GM23338 (cell line): ENCODE data around the gene PDIA6. TPM values are rescaled to one million over a fixed set of nuclear protein-coding genes. Genes with fewer than 3 reads are reported as not detected.

ENCODE experiments used
- ATAC-seq: fragments of 200-7000 bp; cut with Tn5 transposase; 3 replicates; pipeline ENCODE4 v1.9.1; 2020
- DNase-seq: peaks from one replicate; pipeline ENCODE4 v3.0.0-alpha.2; 2015; ENCODE audit warnings: low spot score
- H2AFZ ChIP-seq: fragments of 200-600 bp; sonication (generic); 2 replicates; pipeline ENCODE4 v1.8.0; 2016; ENCODE audit warnings: antibody characterized with exemption, mild to moderate bottlenecking, moderate library complexity
- H3F3A ChIP-seq: fragments of 200-600 bp; sonication (generic); replicated peaks from 2 replicates; pipeline ENCODE4 v1.8.0; 2017; ENCODE audit warnings: antibody characterized with exemption, mixed run types, low read depth
- H3K27ac ChIP-seq: fragments of 200-600 bp; sonication (generic); 2 replicates; pipeline ENCODE4 v1.6.1; 2016; ENCODE audit warnings: low read depth
- H3K27me3 ChIP-seq: fragments of 200-600 bp; sonication (generic); 2 replicates; pipeline ENCODE4 v1.8.0; 2016; ENCODE audit warnings: mild to moderate bottlenecking, mixed run types, moderate library complexity; ENCODE audit not compliant: insufficient read depth
- H3K36me3 ChIP-seq: fragments of 200-600 bp; sonication (generic); 2 replicates; pipeline ENCODE4 v1.8.0; 2016; ENCODE audit warnings: mild to moderate bottlenecking; ENCODE audit not compliant: insufficient read depth
- H3K4me1 ChIP-seq: fragments of 200-600 bp; sonication (generic); 2 replicates; pipeline ENCODE4 v1.8.0; 2016; ENCODE audit warnings: mild to moderate bottlenecking, moderate library complexity; ENCODE audit not compliant: insufficient read depth
- H3K4me2 ChIP-seq: fragments of 200-600 bp; sonication (generic); 2 replicates; pipeline ENCODE4 v1.7.1; 2017; ENCODE audit warnings: mixed run types
- H3K4me3 ChIP-seq: fragments of 200-600 bp; sonication (generic); 2 replicates; pipeline ENCODE4 v1.6.1; 2016; ENCODE audit warnings: mixed run types
- H3K79me2 ChIP-seq: fragments of 200-600 bp; sonication (generic); replicated peaks from 2 replicates; pipeline ENCODE4 v1.8.0; 2017; ENCODE audit warnings: mild to moderate bottlenecking; ENCODE audit not compliant: insufficient read depth
- H3K9me2 ChIP-seq: fragments of 200-600 bp; sonication (generic); 2 replicates; pipeline ENCODE4 v1.8.0; 2017; ENCODE audit not compliant: insufficient read depth
- H4K20me1 ChIP-seq: fragments of 200-600 bp; sonication (generic); replicated peaks from 2 replicates; pipeline ENCODE4 v1.8.0; 2017; ENCODE audit warnings: mild to moderate bottlenecking; ENCODE audit not compliant: insufficient read depth
- H3K27ac Mint-ChIP-seq: 2 replicates; pipeline ENCODE4 v1.8.0; 2020; ENCODE audit warnings: inconsistent platforms, mild to moderate bottlenecking, moderate library complexity, mixed read lengths
- H3K27me3 Mint-ChIP-seq: 3 replicates; pipeline ENCODE4 v1.8.0; 2022; ENCODE audit warnings: low read depth, mild to moderate bottlenecking, moderate library complexity, mixed read lengths, inconsistent platforms; ENCODE audit not compliant: insufficient read depth, poor library complexity
- H3K36me3 Mint-ChIP-seq: 3 replicates; pipeline ENCODE4 v1.8.0; 2021; ENCODE audit warnings: low read depth, mild to moderate bottlenecking, inconsistent platforms, moderate library complexity, mixed read lengths
- H3K4me1 Mint-ChIP-seq: 3 replicates; pipeline ENCODE4 v1.8.0; 2020; ENCODE audit warnings: mild to moderate bottlenecking, inconsistent platforms, mixed read lengths
- H3K4me3 Mint-ChIP-seq: 3 replicates; pipeline ENCODE4 v1.8.0; 2021; ENCODE audit warnings: moderate library complexity, mild to moderate bottlenecking, inconsistent platforms, mixed read lengths
- H3K9me3 Mint-ChIP-seq: 3 replicates; pipeline ENCODE4 v1.8.0; 2020; ENCODE audit warnings: moderate library complexity, mild to moderate bottlenecking, inconsistent platforms, mixed read lengths
- EZH2 ChIP-seq: fragments of 200-600 bp; sonication (generic); IDR thresholded peaks from one replicate; pipeline ENCODE4 v1.8.0; 2017; ENCODE audit warnings: antibody characterized with exemption, mild to moderate bottlenecking, low read depth; ENCODE audit not compliant: unreplicated experiment
- EZH2phosphoT487 ChIP-seq: fragments of 200-600 bp; sonication (generic); IDR thresholded peaks from one replicate; pipeline ENCODE4 v1.8.1; 2018; ENCODE audit warnings: antibody characterized with exemption; ENCODE audit not compliant: unreplicated experiment
- JUNB ChIP-seq: IDR thresholded peaks from one replicate; pipeline ENCODE4 v1.6.1; 2016; ENCODE audit warnings: antibody characterized with exemption; ENCODE audit not compliant: unreplicated experiment
- POLR2AphosphoS5 ChIP-seq: IDR thresholded peaks from 2 replicates; pipeline ENCODE4 v1.6.1; 2016; ENCODE audit warnings: antibody characterized with exemption, low read depth
- STAT1 ChIP-seq: IDR thresholded peaks from one replicate; pipeline ENCODE4 v1.6.1; 2016; ENCODE audit warnings: antibody characterized with exemption; ENCODE audit not compliant: unreplicated experiment
- ZNF114 ChIP-seq: fragments of 250-450 bp; sonication (Bioruptor Pico); IDR thresholded peaks from 2 replicates; pipeline ENCODE4 v1.5.0; 2020; ENCODE audit warnings: mild to moderate bottlenecking, moderate library complexity
- ZNF331 ChIP-seq: fragments of 250-450 bp; sonication (Bioruptor Pico); IDR thresholded peaks from 2 replicates; pipeline ENCODE4 v1.5.0; 2020; ENCODE audit warnings: low read depth, mild to moderate bottlenecking, moderate library complexity
- polyA plus RNA-seq: library from polyadenylated mRNA; unstranded; fragments of >200 nt; fragmentation: Nextera tagmentation; extraction: Ambion mirVana; gene quantifications from 2 replicates; pipeline ENCODE4 v1.2.1, GENCODE V29; 2016
- total RNA-seq: library from RNA; depleted of rRNA; stranded (reverse); fragments of >200 nt; shearing (Covaris generic); gene quantifications from 2 replicates; pipeline ENCODE4 v1.2.3, GENCODE V29; 2014
- TF ChIP-seq, protein P1 (sequence below): IDR thresholded peaks from 2 replicates; pipeline ENCODE4 v1.6.1; 2016; ENCODE audit warnings: antibody characterized with exemption
- TF ChIP-seq, protein P2 (sequence below), 2 experiments: fragments of 200-600 bp in 1 of 2; sonication (generic) in 1 of 2; conservative IDR thresholded peaks; 2 replicates each; pipeline versions ENCODE4 v1.5.1 to v1.6.1; 2016 to 2017; ENCODE audit warnings: antibody characterized with exemption in 2 of 2, low read depth in 2 of 2, mild to moderate bottlenecking in 2 of 2, moderate library complexity in 1 of 2
- TF ChIP-seq, protein P3 (sequence below): IDR thresholded peaks from one replicate; pipeline ENCODE4 v1.6.1; 2018; ENCODE audit warnings: antibody characterized with exemption; ENCODE audit not compliant: unreplicated experiment
- TF ChIP-seq, protein P4 (sequence below): fragments of 250-450 bp; sonication (Bioruptor Pico); IDR thresholded peaks from 2 replicates; pipeline ENCODE4 v1.5.0; 2020; ENCODE audit warnings: mild to moderate bottlenecking, moderate library complexity

Gene PDIA6
- total and polyA plus RNA-seq, 2 experiments from 2014 or later, result 331 to 382 TPM

DNA sequence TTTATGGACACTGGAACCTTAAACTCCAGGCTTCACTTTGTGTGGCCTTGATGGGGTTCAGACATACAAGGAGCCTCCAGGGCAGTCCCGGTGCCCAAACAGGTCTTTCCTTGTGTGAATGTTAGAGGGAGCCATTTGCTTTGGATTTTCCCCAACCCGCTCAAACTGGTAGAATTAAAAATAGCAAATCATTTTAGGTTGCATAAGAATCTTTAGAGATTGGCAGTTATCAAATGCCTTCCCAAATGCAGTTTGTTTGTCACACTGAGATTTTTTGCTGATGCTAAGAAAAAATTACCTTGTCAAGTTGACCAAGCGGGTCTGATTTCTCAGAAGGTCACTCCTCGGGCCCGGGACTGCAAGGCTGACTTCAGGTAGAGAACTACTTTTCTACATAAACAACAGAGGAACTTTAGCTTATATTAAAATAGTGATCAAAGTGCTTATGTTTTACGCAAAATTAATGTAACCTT, 54.7 kb downstream of the PDIA6 start (continued):
- TF ChIP-seq EZH2, result no peak

DNA sequence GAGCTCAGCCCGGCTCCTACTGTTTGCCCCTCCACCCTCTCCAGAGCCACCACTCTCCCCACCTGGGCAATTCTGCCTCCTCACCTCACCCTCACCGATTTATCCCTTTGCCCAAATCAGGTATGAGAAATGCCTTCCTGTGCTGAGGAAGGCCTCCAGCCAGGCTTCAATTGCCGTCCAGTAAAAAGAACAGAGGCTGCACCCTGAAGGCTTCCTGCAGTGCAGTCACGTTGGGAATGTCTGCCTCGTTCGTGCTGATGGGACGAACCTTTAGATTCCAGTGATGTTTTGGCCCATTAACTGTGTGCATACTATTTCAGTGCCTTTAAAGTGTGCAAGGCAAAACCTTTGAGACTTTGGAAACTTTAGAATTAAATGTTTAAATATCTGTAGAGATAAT, 57.0 kb downstream of the PDIA6 start:
- Mint-ChIP-seq H3K4me1 (no peaks in the 10 kb centered on the region), H3K36me3 (no peaks in the 10 kb centered on the region), H3K9me3 (no peaks in the 10 kb centered on the region), H3K27ac (no peak overlapping the region), H3K27me3 (peaks cover 4% of the 10 kb centered on the region), H3K4me3 (no peak overlapping the region)
- Histone ChIP-seq H3K4me2 (no peak overlapping the region), H2AFZ (no peak overlapping the region), H3K36me3 (no peaks in the 10 kb centered on the region), H3K9me2 (no peaks in the 10 kb centered on the region), H4K20me1 (no peaks in the 10 kb centered on the region; the same call in 1 of the 2 replicates), H3K4me1 (no peaks in the 10 kb centered on the region), H3K27me3 (no peaks in the 10 kb centered on the region), H3F3A (no peaks in the 10 kb centered on the region), H3K4me3 (no peak overlapping the region), H3K79me2 (no peaks in the 10 kb centered on the region), H3K27ac (no peak overlapping the region)
- ATAC-seq (no peak), DNase-seq (no peak)
- TF ChIP-seq, protein P1, sequence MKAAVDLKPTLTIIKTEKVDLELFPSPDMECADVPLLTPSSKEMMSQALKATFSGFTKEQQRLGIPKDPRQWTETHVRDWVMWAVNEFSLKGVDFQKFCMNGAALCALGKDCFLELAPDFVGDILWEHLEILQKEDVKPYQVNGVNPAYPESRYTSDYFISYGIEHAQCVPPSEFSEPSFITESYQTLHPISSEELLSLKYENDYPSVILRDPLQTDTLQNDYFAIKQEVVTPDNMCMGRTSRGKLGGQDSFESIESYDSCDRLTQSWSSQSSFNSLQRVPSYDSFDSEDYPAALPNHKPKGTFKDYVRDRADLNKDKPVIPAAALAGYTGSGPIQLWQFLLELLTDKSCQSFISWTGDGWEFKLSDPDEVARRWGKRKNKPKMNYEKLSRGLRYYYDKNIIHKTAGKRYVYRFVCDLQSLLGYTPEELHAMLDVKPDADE, result no peak
- TF ChIP-seq ZNF331 (CRISPR knock-in tag) (no peak), JUNB (no peak), POLR2AphosphoS5 (no peak), EZH2phosphoT487 (no peak), STAT1 (no peak), ZNF114 (no peak)
- TF ChIP-seq, protein P2, sequence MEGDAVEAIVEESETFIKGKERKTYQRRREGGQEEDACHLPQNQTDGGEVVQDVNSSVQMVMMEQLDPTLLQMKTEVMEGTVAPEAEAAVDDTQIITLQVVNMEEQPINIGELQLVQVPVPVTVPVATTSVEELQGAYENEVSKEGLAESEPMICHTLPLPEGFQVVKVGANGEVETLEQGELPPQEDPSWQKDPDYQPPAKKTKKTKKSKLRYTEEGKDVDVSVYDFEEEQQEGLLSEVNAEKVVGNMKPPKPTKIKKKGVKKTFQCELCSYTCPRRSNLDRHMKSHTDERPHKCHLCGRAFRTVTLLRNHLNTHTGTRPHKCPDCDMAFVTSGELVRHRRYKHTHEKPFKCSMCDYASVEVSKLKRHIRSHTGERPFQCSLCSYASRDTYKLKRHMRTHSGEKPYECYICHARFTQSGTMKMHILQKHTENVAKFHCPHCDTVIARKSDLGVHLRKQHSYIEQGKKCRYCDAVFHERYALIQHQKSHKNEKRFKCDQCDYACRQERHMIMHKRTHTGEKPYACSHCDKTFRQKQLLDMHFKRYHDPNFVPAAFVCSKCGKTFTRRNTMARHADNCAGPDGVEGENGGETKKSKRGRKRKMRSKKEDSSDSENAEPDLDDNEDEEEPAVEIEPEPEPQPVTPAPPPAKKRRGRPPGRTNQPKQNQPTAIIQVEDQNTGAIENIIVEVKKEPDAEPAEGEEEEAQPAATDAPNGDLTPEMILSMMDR (conservative IDR thresholded peaks at IDR 0.05; ENCODE audit: low read depth in 2 of 2), result no peak
- TF ChIP-seq, protein P3, sequence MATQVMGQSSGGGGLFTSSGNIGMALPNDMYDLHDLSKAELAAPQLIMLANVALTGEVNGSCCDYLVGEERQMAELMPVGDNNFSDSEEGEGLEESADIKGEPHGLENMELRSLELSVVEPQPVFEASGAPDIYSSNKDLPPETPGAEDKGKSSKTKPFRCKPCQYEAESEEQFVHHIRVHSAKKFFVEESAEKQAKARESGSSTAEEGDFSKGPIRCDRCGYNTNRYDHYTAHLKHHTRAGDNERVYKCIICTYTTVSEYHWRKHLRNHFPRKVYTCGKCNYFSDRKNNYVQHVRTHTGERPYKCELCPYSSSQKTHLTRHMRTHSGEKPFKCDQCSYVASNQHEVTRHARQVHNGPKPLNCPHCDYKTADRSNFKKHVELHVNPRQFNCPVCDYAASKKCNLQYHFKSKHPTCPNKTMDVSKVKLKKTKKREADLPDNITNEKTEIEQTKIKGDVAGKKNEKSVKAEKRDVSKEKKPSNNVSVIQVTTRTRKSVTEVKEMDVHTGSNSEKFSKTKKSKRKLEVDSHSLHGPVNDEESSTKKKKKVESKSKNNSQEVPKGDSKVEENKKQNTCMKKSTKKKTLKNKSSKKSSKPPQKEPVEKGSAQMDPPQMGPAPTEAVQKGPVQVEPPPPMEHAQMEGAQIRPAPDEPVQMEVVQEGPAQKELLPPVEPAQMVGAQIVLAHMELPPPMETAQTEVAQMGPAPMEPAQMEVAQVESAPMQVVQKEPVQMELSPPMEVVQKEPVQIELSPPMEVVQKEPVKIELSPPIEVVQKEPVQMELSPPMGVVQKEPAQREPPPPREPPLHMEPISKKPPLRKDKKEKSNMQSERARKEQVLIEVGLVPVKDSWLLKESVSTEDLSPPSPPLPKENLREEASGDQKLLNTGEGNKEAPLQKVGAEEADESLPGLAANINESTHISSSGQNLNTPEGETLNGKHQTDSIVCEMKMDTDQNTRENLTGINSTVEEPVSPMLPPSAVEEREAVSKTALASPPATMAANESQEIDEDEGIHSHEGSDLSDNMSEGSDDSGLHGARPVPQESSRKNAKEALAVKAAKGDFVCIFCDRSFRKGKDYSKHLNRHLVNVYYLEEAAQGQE, result no peak
- TF ChIP-seq, protein P4, sequence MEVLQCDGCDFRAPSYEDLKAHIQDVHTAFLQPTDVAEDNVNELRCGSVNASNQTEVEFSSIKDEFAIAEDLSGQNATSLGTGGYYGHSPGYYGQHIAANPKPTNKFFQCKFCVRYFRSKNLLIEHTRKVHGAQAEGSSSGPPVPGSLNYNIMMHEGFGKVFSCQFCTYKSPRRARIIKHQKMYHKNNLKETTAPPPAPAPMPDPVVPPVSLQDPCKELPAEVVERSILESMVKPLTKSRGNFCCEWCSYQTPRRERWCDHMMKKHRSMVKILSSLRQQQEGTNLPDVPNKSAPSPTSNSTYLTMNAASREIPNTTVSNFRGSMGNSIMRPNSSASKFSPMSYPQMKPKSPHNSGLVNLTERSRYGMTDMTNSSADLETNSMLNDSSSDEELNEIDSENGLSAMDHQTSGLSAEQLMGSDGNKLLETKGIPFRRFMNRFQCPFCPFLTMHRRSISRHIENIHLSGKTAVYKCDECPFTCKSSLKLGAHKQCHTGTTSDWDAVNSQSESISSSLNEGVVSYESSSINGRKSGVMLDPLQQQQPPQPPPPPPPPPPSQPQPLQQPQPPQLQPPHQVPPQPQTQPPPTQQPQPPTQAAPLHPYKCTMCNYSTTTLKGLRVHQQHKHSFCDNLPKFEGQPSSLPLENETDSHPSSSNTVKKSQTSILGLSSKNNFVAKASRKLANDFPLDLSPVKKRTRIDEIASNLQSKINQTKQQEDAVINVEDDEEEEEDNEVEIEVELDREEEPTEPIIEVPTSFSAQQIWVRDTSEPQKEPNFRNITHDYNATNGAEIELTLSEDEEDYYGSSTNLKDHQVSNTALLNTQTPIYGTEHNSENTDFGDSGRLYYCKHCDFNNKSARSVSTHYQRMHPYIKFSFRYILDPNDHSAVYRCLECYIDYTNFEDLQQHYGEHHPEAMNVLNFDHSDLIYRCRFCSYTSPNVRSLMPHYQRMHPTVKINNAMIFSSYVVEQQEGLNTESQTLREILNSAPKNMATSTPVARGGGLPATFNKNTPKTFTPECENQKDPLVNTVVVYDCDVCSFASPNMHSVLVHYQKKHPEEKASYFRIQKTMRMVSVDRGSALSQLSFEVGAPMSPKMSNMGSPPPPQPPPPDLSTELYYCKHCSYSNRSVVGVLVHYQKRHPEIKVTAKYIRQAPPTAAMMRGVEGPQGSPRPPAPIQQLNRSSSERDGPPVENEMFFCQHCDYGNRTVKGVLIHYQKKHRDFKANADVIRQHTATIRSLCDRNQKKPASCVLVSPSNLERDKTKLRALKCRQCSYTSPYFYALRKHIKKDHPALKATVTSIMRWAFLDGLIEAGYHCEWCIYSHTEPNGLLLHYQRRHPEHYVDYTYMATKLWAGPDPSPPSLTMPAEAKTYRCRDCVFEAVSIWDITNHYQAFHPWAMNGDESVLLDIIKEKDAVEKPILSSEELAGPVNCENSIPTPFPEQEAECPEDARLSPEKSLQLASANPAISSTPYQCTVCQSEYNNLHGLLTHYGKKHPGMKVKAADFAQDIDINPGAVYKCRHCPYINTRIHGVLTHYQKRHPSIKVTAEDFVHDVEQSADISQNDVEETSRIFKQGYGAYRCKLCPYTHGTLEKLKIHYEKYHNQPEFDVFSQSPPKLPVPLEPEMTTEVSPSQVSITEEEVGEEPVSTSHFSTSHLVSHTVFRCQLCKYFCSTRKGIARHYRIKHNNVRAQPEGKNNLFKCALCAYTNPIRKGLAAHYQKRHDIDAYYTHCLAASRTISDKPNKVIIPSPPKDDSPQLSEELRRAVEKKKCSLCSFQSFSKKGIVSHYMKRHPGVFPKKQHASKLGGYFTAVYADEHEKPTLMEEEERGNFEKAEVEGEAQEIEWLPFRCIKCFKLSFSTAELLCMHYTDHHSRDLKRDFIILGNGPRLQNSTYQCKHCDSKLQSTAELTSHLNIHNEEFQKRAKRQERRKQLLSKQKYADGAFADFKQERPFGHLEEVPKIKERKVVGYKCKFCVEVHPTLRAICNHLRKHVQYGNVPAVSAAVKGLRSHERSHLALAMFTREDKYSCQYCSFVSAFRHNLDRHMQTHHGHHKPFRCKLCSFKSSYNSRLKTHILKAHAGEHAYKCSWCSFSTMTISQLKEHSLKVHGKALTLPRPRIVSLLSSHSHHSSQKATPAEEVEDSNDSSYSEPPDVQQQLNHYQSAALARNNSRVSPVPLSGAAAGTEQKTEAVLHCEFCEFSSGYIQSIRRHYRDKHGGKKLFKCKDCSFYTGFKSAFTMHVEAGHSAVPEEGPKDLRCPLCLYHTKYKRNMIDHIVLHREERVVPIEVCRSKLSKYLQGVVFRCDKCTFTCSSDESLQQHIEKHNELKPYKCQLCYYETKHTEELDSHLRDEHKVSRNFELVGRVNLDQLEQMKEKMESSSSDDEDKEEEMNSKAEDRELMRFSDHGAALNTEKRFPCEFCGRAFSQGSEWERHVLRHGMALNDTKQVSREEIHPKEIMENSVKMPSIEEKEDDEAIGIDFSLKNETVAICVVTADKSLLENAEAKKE (CRISPR knock-in tag), result no peak
